PC-9 (cell line): ENCODE results near the gene GPR173.

Experiments used
- CTCF ChIP-seq: fragments of 200-600 bp; sonication (generic); conservative IDR thresholded peaks from 2 replicates; pipeline ENCODE4 v1.6.1; 2017; ENCODE audit warnings: mixed run types, antibody characterized with exemption, mild to moderate bottlenecking, moderate library complexity
- EZH2 ChIP-seq: fragments of 200-600 bp; sonication (generic); IDR thresholded peaks from 2 replicates; pipeline ENCODE4 v1.8.0; 2017; ENCODE audit warnings: antibody characterized with exemption, low read depth

GRCh38 chrX:53077207-53078197, 28.9 kb downstream of the GPR173 start:
- TF ChIP-seq CTCF, result no peak
- TF ChIP-seq EZH2, result no peak
